Measurements from ENCODE around the gene SHTN1. TPM values are rescaled to one million over a fixed set of nuclear protein-coding genes. Genes with fewer than 3 reads are reported as not detected.

Gene SHTN1
- total RNA-seq, 4 donors from 2014 or later, result 16.8 to 45.8 (median 20.4) TPM

DNA sequence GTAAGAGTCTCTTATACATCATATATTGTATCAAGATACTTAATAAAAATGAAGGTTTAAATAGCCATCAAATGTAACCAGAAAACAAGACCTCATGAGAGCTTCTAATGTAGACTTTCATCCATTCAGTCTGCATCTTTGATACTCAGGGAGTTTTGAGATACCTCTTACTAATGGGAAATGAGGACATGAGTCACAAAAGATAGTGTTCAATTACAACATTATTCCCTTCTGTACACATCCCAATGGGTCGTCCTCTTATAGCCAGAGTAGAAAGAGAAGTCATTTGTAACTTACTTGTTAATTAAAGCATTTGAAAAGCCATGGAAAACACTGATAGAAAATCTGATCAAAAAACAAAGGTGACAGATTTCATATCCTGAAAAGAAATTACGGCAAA is 19.4 kb downstream of the SHTN1 start:
- TF ChIP-seq EP300 (IDR thresholded peaks at IDR 0.05; ENCODE audit: low read depth) (no peak), POLR2A (IDR thresholded peaks at IDR 0.05) (no peak), POLR2AphosphoS5 (IDR thresholded peaks at IDR 0.05) (no peak)
- TF ChIP-seq, protein P1, sequence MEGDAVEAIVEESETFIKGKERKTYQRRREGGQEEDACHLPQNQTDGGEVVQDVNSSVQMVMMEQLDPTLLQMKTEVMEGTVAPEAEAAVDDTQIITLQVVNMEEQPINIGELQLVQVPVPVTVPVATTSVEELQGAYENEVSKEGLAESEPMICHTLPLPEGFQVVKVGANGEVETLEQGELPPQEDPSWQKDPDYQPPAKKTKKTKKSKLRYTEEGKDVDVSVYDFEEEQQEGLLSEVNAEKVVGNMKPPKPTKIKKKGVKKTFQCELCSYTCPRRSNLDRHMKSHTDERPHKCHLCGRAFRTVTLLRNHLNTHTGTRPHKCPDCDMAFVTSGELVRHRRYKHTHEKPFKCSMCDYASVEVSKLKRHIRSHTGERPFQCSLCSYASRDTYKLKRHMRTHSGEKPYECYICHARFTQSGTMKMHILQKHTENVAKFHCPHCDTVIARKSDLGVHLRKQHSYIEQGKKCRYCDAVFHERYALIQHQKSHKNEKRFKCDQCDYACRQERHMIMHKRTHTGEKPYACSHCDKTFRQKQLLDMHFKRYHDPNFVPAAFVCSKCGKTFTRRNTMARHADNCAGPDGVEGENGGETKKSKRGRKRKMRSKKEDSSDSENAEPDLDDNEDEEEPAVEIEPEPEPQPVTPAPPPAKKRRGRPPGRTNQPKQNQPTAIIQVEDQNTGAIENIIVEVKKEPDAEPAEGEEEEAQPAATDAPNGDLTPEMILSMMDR (IDR thresholded peaks at IDR 0.05), result no peak
- H3K9me3 ChIP-seq, result no peaks in the 10 kb centered on the region
- intact Hi-C loops (cut with DNase I; ENCODE audit: low total_unique reads) (no loop called here), in situ Hi-C loops (cut with MboI; ENCODE audit: low pct_ligation_motif_present in 1 of 4, low pct_unique_long_range_greater_than_20kb in 1 of 4, low sequenced_read_pairs in 3 of 4) (no loop called here)
- H3K36me3 ChIP-seq, result no peaks in the 10 kb centered on the region
- no peak overlapping the region for H3K4me3 ChIP-seq
- H3K27me3 ChIP-seq, result no peaks in the 10 kb centered on the region
- no peak overlapping the region for H3K27ac ChIP-seq
- DNase-seq, result no peak
- H3K4me1 ChIP-seq, result peaks cover 0 to 5% (median 0%) of the 10 kb centered on the region in 4 donors
- WGBS, 2 donors (ENCODE audit: low coverage in 1 of 2), result 81 to 82% methylated on average over 2 of the region's 2 CpGs

DNA sequence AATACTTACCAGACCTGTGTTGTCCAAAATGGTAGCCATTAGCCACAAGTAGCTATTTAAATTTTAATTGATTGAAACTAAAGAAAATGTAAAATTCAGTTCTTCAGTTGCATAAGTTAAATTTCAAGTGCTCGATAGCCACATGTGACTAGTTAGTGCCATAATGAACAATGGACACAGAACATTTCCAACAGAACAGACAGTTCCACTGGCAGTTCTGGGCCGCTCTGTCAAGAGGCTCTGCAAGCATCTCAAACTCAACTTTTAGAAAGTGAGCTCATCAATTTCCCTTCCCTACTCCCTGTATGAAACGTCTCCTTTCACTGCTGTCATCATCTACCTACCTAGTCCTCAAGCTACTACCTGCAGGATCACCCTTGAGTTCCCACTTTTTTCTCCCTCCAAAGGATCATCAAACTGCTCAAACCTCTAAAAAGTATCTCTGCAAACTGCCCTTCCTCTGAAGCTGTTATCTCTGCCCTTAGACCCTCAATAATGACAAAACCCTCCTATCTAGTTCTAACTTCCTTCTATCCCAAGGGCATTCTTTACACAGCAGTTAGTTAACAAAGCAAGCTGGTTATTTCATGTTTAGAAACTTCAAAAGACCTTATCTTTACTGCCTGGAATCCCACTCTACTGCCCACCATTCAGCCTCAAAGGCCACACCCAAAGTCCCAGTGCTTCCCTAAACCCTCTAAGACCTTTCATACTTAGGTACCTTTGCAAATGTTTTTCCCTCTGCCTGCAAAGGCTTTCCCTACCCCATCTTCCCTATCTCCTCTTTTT is 20.6 kb downstream of the SHTN1 start:
- TF ChIP-seq POLR2A (IDR thresholded peaks at IDR 0.05) (no peak), POLR2AphosphoS5 (IDR thresholded peaks at IDR 0.05) (no peak)
- H3K36me3 ChIP-seq, result no peaks in the 10 kb centered on the region
- H3K4me1 ChIP-seq, result peaks cover 0 to 3% (median 0%) of the 10 kb centered on the region in 4 donors
- in situ Hi-C loops (cut with MboI; ENCODE audit: low pct_ligation_motif_present in 1 of 4, low pct_unique_long_range_greater_than_20kb in 1 of 4, low sequenced_read_pairs in 3 of 4) (no loop called here), intact Hi-C loops (cut with DNase I; ENCODE audit: low total_unique reads) (no loop called here)
- no peak overlapping the region for H3K27ac ChIP-seq
- H3K9me3 ChIP-seq, result no peaks in the 10 kb centered on the region
- H3K4me3 ChIP-seq, result no peak overlapping the region
- 72 to 100% methylated on average over 2 to 3 of the region's 3 CpGs for WGBS, 2 donors (ENCODE audit: low coverage in 1 of 2)
- DNase-seq, result no peak
- H3K27me3 ChIP-seq, result no peaks in the 10 kb centered on the region

DNA sequence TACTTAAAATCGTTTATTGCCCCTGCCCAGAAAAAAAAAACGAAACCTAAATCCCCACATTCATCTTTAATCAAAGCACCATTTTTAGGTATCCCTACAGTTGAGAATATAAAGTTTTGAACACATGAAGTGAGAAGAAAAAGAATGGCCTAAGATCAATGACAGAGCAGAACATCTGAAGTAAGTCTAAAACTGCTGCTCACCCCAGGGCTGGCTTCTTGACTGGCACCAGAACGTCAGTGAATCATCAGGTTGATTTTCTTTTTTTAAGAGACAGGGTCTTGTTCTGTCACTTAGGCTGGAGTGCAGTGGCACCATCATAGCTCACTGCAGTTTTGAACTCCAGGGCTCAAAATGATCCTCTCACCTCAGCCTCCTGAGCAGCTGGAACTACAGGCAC is 24.9 kb downstream of the SHTN1 start:
- DNase-seq, result no peak
- H3K36me3 ChIP-seq, result no peaks in the 10 kb centered on the region
- no peak for TF ChIP-seq POLR2A (IDR thresholded peaks at IDR 0.05)
- no peak for TF ChIP-seq POLR2AphosphoS5 (IDR thresholded peaks at IDR 0.05)
- TF ChIP-seq, protein P1 (IDR thresholded peaks at IDR 0.05), result no peak
- TF ChIP-seq EP300 (IDR thresholded peaks at IDR 0.05; ENCODE audit: low read depth), result no peak
- in situ Hi-C loops (cut with MboI; ENCODE audit: low pct_ligation_motif_present in 1 of 4, low pct_unique_long_range_greater_than_20kb in 1 of 4, low sequenced_read_pairs in 3 of 4), result no loop called here
- intact Hi-C loops (cut with DNase I; ENCODE audit: low total_unique reads), result no loop called here
- H3K27me3 ChIP-seq, result no peaks in the 10 kb centered on the region
- H3K4me3 ChIP-seq, result no peak overlapping the region
- WGBS, 2 donors (ENCODE audit: low coverage in 1 of 2), result 71 to 75% methylated on average over 3 of the region's 3 CpGs
- H3K4me1 ChIP-seq, result no peaks in the 10 kb centered on the region
- H3K9me3 ChIP-seq, result no peaks in the 10 kb centered on the region
- H3K27ac ChIP-seq, result no peak overlapping the region

DNA sequence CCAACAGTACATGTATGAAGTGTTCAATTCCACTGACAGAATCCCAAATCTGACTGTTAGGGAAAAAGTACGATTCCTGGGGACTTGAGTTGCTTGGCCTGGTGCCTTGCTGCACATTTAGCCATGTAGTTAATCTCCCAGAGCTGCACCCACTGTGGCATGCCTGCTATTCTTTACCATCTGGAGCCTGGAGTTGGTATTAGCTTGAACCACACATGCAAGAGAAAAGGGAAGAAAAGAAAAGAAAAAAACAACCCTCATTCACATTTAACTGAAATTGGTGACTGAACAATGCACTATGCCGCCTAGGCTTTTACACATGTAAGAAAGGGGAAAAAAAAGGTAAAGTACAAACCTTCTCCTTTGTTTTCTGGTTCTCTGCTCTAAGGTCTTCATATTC is 26.1 kb downstream of the SHTN1 start:
- Histone ChIP-seq H3K36me3 (no peaks in the 10 kb centered on the region), H3K4me3 (no peak overlapping the region), H3K9me3 (no peaks in the 10 kb centered on the region), H3K27me3 (no peaks in the 10 kb centered on the region), H3K27ac (no peak overlapping the region), H3K4me1 (no peaks in the 10 kb centered on the region)
- TF ChIP-seq EP300 (IDR thresholded peaks at IDR 0.05; ENCODE audit: low read depth), result no peak
- TF ChIP-seq POLR2A (IDR thresholded peaks at IDR 0.05), result no peak
- TF ChIP-seq, protein P1 (IDR thresholded peaks at IDR 0.05), result no peak
- TF ChIP-seq POLR2AphosphoS5 (IDR thresholded peaks at IDR 0.05), result no peak
- DNase-seq, result no peak
- intact Hi-C loops (cut with DNase I; ENCODE audit: low total_unique reads), result no loop called here
- in situ Hi-C loops (cut with MboI; ENCODE audit: low pct_ligation_motif_present in 1 of 4, low pct_unique_long_range_greater_than_20kb in 1 of 4, low sequenced_read_pairs in 3 of 4), result no loop called here
- WGBS, 2 donors (ENCODE audit: low coverage in 1 of 2), result 89 to 100% methylated on average over 1 to 2 of the region's 2 CpGs
